IPS DF 4.7 (cell line): Measurements from ENCODE around the gene CNR2.
"Not testable (repeated sequence)": the region's sequence is repeated elsewhere in the genome, so short reads cannot be mapped to it uniquely, and the experiment has no call there.

ENCODE experiments used
- DNase-seq: peaks from one replicate; pipeline ENCODE4 v3.0.0-alpha.2; 2013; ENCODE audit warnings: low spot score; ENCODE audit errors: extremely low read depth

CNR2 gene

DNA sequence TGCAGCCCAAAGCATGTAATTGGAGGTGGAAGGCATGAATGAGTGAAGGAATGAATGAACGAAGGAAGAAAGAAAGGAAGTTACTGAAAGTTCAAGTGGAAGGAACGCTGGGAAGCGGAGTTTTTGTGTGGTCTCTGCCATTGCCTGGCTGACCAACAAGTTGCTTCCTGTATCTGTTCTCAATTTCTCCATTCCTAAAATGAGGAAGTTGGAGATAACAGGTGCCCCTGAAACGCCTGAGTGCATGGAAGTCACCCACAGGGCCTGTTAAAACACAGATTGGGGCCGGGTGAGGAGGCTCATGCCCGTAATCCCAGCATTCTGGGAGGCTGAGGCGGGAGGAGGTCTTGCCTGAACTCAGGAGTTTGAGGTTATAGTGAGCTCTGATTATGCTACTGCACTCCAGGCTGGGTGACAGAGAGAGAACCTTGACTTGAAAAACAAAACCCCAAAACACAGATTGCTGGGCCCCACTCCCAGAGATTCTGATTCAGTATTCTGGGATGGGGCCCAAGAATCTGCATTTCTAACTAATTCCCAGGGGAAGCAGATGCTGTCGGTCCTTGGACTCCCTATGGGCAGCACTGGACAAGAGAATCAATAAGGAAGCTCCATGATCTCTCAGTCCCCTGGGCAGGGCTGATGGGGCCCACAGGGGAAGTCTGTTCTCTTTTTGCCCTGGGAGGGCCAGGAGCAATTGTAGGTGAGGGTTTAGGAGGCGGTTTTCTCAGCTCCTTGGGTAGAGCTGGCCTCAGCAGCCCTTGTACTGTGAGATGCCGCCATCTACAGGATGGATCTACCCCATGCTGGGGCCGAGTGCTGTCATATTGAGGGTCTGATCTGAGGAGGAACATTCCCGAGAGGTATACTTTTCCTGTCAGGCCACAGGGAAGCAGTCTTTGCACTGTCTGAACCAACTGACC, 3.3 kb upstream of the CNR2 start:
- DNase-seq = peak; percentile 75

DNA sequence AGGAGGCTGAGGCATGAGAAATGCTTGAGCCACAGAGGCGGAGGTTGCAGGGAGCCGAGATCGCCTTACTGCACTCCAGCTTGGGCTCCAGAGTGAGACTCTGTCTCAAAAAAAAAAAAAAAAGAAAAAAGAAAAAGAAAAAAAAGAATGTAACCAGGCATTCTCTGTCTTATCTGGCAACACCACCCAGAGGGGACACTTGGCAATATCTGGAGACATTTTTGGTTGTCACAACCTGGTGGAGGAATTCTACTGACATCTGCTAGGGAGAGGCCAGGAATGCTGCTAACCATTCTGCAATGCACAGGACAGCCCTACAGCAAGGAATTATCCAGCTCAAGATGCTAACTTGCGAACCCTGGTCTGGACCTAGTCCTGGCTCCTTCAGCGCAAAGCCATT, 2.3 kb upstream of the CNR2 start:
- DNase-seq = no peak

DNA sequence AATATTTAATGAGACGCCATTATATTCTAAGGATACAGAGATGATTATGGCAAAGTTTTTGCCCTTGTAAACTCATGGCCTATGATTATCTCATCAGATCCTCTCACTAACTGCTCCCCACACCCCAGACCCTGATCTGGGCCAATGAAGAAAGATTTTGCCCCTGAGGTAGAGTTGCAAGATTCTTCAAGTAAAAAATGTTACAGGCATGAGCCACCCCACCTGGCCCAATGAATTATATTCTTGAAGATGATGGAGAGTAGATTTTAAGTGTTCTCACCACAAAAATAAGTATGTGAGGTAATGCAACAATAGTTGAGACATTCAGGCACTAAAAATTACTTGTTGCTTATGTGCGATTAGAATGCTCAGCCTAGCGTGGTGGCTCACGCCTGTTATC, 1.8 kb upstream of the CNR2 start:
- DNase-seq = no peak

DNA sequence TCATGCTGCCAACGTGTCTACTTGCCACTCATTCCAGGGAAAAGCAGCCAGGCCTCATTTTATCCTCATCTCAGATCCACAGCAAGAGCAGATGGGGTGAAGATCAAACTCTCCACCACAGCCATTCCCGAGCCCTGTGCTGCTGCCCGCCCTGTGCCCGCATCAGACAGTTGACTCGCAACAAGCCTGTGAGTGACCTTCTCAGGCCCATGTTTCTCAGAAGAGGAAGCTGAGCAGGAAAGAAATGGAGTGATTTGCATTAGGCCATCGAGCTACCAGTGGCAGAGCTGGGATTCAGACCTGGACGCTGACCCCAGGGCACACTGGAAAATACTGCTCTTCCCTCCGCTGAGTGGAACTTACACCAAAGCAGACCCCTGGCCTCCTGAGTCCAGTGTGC, 1.2 kb downstream of the CNR2 start:
- no peak for DNase-seq

DNA sequence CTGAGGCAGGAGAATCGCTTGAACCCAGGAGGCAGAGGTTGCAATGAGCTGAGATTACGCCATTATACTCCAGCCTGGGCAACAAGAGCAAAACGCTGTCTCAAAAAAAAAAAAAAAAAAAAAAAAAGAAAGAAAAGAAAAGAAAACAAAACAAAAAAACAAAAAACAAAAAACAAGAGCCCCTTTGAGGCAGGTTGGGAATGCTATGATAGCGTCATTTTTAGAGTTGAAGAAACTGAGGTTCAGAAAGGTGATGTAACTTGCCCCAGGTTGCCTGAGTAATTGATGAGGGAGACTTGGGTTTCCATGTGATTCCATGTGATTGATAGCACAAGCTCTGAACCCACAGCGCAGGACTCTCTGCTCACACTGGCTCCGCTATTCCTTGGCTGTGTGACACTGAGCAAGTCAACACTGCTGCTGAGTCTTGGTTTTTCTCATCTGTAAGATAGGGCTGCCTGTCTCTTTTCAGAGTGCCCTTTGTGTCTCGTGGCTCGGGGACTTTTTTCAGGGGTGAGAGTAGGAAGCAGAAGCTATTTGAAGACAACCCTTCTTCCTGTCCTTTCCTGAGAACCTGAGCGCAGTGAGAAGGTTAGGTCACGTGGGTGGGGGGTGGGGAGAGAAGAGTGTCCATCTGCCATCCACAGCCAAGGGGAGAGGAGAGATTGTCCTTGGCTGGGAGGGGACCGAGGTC, 2.5 kb downstream of the CNR2 start:
- DNase-seq = no peak

DNA sequence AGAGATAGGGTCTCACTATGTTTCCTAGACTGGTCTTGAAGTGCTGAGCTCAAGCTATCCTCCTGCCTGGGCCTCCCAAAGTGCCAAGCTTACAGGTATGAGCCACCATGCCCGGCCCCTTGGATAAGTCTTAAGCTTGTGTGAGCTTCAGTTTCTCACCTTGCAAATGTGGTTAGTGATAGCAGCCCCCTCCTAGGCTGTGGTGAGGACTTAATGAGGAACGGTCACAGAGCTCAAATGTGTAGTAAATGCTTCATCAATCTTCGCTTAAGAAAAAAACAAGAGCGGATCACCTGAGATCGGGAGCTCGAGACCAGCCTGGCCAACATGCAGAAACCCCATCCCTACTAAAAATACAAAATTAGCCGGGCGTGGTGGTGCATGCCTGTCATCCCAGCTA, 3.0 kb downstream of the CNR2 start:
- no peak for DNase-seq

DNA sequence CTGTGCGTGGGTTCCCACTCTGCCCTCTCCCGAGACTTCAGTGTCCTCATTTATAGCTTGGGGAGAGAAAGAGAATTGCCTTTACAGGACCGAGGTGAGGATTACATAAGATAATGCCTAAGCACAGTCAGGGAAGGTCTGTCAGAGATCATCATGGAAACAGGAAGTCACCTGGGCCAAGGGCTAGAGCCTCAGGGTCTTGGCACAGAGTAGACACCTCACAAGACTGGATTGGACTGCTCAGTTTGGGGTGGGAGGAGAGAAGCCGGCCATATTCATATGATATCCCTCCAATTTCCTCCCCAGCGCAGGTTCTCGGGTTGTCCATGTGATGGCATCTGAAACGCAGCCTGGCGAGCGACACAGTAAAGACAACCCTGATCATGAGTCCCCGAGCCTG, 3.8 kb downstream of the CNR2 start:
- DNase-seq = no peak

DNA sequence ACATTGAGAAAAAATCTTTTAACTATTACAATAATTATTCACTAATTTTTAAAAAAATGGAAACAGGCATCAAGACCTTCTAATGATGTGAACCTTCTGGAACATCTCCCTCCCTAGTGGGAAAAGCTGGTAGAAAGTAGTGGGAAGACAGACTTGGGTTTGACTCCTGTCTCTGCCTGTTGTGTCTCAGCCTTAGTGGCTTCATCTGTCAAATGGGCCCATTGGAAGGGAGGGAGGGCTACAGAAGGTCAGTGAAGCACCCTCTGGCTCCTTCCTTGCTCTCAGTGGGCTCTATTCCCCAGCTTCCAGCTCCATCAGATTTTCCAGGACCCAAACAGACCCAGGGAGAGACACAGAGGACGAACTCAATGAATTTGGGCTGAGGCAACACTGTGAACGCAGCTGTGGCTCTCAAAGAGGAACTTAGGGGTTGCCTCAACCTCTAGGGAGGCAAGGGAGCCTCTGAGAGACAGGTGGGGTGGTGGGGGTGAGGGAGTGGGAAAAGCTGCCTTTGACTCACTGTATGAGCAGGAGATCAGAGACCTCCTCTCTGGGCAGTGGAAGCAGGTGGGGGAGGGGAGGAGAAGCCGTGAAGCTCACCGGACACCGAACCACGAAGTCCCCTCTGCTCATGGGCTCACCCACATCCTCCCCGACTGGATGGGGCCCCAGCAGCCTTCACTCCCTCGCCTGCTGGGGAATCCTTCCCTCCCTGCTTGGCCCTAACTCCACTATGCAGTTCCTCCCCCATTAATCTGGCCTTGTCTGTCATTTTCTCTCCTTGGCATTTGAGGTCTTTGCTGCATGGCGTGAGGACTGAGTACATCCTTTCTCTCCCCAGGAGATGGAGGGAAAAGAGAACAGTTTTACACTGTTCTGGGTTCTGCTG, 4.5 kb downstream of the CNR2 start:
- no peak for DNase-seq

DNA sequence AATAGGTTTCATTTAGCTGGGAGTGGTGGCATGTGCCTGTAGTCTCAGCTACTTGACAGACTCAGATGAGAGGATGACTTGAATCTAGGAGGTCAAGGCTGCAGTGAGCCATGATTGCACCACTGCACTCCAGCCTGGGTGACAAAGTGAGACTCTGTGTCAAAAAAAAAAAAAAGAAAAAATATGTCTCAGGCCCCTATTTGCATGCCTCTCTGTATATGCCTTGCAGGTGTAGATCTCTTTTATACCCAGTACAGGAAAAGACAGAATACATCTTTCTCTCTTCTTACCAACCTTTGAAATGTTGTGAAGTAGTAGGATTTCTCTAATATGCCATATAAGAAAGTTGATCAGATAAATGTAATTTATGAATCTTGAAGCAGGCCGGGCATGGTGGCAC, 6.4 kb downstream of the CNR2 start:
- no peak for DNase-seq

DNA sequence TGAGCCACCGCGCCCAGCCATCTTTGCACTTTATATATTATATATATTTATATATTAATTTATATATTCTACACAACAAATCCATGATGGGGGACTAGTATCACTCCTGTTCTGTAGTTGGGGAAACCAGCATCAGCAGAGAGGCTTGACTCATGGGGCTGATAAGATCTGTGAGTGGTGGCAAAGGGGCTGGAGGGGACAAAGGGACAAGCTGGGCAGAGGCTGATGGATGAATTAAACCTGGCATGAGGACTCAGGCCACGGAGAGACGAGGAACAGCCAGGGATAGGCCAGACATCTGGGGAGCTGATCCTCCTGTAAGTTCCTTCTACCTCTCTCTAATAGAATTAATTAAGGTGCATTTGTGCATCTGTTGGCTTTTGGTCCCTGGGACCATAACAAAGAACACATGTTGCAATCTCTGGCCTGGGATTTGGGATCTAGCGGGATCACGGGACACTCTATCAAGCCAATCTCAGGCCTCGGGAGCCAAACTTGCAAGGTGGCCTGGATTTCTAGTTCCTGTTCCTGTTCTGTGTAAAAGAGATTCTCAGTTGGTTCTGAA, 7.6 kb downstream of the CNR2 start:
- no peak for DNase-seq

DNA sequence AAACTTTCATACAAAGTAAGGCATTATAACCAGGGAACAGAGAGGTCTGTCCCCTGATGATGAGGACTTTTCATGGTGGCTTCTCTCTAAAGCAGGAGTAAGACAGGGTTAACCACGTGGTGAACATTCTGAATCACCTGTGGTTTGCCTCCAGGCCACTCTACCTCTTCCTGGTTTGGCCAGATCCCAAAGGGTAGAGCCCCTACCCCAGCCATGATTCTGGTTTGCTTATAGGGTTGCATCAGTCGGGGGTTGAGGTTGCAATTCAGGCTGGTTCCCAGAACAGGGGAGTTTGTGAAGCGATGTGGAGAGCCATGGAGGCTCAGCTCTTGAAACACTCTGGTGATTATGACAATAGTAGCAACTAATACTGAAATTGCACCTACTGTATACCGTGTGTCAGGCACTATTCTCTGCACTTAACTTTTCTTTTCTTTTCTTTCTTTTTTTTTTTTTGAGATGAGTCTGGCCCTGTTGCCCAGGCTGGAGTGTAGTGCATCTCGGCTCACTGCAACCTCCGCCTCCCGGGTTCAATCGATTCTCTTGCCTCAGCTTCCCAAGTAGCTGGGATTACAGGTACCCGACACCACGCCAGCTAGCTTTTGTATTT, 8.3 kb downstream of the CNR2 start:
- no peak for DNase-seq

DNA sequence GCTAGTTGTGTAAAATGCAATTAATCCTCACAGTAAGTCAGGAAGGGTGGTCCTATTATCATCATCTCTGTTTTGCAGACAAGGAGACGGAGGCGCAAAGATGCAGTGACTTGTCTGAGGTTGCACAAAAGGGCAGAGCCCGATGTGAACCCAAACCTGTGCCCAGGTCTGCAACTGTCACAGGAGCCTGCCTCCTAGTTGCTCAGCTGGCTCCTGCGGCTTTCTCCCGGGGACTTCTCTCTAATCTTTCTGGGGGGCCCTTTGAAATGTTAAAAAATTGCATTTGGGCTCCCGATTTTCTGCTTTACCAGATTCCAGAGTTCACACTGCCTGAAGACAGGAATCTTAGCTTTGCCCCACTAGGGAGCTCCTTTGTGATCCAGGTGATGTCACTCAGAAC, 9.4 kb downstream of the CNR2 start:
- DNase-seq = no peak

DNA sequence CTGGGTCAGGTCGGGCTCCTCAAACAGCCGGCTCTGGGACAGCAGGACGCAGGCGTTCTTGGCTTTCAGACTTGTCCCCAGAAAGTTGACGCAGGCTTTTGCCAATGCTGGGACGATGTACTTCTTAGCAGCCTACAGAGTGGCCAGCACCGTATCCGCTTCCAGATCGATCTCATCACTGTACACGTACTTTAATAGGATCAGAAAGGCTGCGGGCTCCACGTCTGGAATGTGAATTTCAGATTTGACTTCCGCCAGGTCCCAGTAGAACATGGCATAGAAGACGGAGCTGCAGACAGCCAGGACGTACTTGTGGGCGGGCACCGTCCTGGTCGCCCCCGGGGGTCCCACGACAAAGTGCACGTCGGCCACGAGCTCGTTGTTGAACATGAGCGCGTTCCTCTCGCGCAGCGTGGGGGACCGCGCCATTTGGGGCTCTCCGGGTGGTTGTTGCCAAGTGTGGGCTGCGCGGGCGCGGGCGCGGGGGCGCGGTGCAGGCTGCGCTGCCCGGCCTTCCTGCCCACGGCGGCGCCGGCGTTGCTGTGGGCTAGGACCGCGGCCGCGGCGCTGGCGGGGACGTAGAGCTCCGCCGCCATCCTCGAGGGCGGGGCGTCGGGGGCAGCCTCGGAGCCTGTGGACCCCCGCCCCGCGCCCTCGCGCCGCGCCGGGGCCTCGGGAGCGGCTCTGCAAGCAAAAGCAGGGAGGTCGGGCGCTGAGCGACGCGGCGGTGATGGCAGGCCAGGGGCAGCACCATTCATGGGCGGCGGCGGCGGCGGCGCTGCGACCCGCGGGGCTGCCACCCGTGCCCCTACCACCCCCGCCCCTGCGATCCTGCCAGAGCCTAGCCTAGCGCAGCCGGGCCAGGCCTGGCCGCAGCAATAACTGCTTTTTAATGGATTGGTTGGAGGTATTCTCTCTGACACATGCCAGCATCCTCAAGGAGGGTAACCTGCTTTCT, 10.6 kb downstream of the CNR2 start:
- no peak for DNase-seq

DNA sequence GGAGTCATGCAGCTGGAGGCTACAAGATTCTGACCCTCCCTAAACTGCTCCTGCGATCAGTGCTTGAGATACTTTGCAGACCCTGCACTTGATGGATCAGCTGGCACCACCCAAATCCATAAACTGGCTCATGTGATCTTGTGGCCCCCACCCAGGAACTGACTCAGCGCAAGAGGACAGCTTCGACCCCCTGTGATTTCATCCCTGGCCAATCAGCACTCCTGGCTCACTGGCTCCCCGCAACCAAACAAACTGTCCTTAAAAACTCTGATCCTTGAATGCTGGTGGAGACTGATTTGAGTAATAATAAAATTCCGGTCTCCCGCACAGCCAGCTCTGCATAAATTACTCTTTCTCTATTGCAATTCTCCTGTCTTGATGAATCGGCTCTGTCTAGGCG, 13.1 kb downstream of the CNR2 start:
- DNase-seq = not testable (repeated sequence)

DNA sequence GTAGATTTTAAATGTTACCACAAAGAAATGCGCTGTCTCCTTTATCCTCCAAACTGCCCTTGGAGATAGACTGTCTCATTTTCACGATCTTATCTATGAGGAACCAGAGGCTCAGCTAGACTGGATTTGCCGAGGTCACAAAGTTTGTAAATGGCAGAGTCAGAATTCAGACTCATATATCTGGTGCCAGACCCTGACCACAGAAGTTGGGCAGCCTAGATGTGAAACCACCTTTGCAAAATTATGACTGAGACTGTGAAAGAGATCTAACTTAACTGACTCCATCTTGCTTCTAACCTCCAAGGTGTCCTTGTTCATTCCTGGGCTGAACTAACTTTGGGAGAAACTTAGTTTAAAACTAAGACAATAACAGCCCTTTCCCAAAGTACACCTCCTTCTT, 14.1 kb downstream of the CNR2 start:
- DNase-seq = no peak

DNA sequence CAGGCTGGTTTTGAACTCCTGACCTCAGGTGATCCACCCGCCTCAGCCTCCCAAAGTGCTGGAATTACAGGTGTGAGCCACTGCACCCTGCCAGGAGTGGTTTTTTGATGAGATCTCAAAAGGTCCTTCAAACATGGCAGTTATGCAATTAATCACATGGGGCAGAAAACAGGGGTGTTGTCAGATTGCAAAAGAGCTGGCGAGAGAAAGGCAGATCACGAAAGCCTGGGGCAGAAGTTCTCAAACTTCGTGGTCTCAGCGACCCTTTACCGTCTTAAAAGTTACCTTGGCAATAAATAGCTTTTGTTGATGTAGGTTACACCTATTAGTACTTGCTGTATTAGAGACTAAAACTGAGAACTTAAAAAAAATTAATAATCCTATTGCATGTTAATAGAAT, 16.1 kb downstream of the CNR2 start:
- DNase-seq = no peak

DNA sequence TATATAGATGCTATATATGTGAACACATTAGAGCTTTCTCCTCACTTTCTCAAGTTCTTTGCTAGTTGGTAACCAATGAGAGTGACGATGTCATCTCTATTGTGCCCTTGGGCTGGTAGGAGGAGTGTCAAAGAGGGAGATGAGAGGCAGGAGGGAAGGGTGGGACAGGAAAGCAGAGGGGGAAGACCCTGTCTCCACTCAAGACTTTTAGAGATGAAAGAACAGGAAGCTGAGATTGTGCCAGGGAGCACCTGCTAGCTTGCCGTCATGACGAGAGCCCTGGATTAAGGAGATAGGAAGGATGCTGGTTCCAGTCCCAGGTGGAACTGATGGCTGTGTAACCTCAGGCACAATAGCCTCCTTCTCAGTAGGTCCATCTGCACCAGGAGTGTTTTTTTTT, 16.7 kb downstream of the CNR2 start:
- DNase-seq = no peak

DNA sequence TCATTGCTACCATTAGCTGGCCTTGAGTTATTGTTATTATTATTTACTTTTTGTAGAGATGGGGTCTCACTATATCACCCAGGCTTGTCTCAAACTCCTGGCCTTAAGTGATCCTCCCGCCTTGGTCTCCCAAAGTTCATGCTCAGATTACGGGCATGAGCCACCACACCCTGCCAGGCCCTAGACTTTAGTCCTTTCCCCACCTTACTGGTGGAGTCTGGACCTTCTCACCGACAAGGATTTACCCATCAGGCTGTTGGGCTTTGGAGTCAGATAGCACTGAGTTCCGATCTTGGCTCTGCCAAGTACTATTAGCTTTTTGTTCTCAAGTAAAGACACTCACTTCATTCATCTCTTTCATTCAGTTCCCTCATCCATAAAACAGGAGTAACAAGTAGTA, 17.2 kb downstream of the CNR2 start:
- DNase-seq = no peak

DNA sequence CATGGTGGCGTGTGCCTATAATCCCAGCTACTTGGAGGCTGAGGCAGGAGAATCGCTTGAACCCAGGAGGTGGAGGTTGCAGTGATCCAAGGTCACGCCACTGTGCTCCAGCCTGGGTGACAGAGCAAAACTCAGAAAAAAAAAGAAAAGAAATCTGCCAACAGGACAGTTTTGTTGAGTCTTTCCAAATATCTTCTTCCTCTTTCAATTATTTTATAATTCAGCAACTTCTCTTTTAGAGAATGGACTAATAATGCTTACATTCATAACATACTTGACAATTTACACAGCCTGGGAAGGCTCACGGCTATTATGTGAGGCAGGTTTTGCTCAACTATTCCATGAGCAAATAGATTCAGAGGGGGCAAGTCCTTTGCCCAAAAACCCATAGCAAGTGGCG, 18.1 kb downstream of the CNR2 start:
- no peak for DNase-seq

DNA sequence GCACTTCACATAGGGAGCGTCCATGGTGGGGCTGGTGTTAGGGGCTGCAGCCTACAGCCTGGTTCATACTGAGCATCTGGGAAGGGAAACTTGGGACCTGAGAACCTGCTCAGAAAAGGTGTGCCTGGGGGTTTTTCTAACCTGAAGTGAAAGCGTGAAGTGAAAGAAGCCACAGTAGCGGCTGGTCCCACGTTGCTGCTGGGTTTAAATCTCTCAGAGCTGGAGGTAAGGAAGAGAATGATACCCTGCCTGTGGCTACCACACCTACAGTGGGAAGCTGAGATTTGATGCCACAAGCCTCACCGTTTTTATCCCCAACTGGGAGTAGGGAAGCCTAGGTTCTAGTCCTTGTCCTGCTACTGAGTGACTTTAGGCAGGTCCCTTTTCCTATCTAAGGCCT, 24.1 kb downstream of the CNR2 start:
- DNase-seq = no peak
